K562 (cell line): Measurements from ENCODE around the gene PPCDC. TPM values are rescaled to one million over a fixed set of nuclear protein-coding genes. Genes with fewer than 3 reads are reported as not detected.
A peak's percentile ranks its signal among the peaks of the same experiment; 100 is the strongest.

Experiments
- BCL6 ChIP-seq: fragments of 250-450 bp; sonication (Bioruptor Pico); IDR thresholded peaks from 2 replicates; pipeline ENCODE4 v1.4.0; 2020
- CREB3L1 ChIP-seq: fragments of 450-650 bp; IDR thresholded peaks from 2 replicates; pipeline ENCODE4 v1.6.1; 2014; ENCODE audit warnings: low read depth, mild to moderate bottlenecking, moderate library complexity, borderline replicate concordance
- ESRRA ChIP-seq: fragments of 450-650 bp; IDR thresholded peaks from 2 replicates; pipeline ENCODE4 v1.6.1; 2014; ENCODE audit warnings: low read depth, mild to moderate bottlenecking, moderate library complexity, borderline replicate concordance
- ETS2 ChIP-seq: IDR thresholded peaks from 2 replicates; pipeline ENCODE4 v1.6.1; 2016; ENCODE audit warnings: borderline replicate concordance, missing genetic modification characterization, mild to moderate bottlenecking, moderate library complexity, missing compliant biosample characterization; ENCODE audit not compliant: poor library complexity, severe bottlenecking
- MNT ChIP-seq, 2 experiments: fragments of 450-650 bp; conservative IDR thresholded peaks; 2 replicates each; pipeline ENCODE4 v1.6.1; 2017; ENCODE audit warnings: mild to moderate bottlenecking in 2 of 2, moderate library complexity in 2 of 2
- NFRKB ChIP-seq: fragments of 450-650 bp; IDR thresholded peaks from 2 replicates; pipeline ENCODE4 v1.6.1; 2016; ENCODE audit warnings: low read depth
- NR2F6 ChIP-seq: fragments of 450-650 bp; formaldehyde crosslinking; IDR thresholded peaks from 2 replicates; pipeline ENCODE4 v1.4.0; 2020; ENCODE audit warnings: mild to moderate bottlenecking
- PHB ChIP-seq: fragments of 250-450 bp; sonication (Bioruptor Pico); IDR thresholded peaks from 2 replicates; pipeline ENCODE4 v1.5.0; 2021
- PURB ChIP-seq: sonication (generic); formaldehyde crosslinking; IDR thresholded peaks from 2 replicates; pipeline ENCODE4 v1.9.0; 2021; ENCODE audit warnings: low read depth, mild to moderate bottlenecking, missing genetic modification reagents
- SIN3B ChIP-seq: fragments of 450-650 bp; IDR thresholded peaks from 2 replicates; pipeline ENCODE4 v1.6.1; 2017; ENCODE audit warnings: low read depth, mild to moderate bottlenecking, moderate library complexity
- SLC30A9 ChIP-seq: fragments of 250-450 bp; sonication (Bioruptor Pico); IDR thresholded peaks from 2 replicates; pipeline ENCODE4 v1.8.0; 2022; ENCODE audit warnings: mild to moderate bottlenecking, moderate library complexity
- SMC3 ChIP-seq: conservative IDR thresholded peaks from 2 replicates; pipeline ENCODE4 v1.6.1; 2011; ENCODE audit warnings: low read depth, low read length, improper control_type of control experiment; ENCODE audit not compliant: insufficient read depth
- SNIP1 ChIP-seq: fragments of 450-650 bp; IDR thresholded peaks from 2 replicates; pipeline ENCODE4 v1.7.1; 2017; ENCODE audit warnings: low read depth, mild to moderate bottlenecking
- THRB ChIP-seq: fragments of 450-650 bp; formaldehyde crosslinking; conservative IDR thresholded peaks from 2 replicates; pipeline ENCODE4 v1.4.0; 2022; ENCODE audit warnings: mild to moderate bottlenecking, missing genetic modification characterization
- ZC3H8 ChIP-seq: fragments of 450-650 bp; IDR thresholded peaks from 2 replicates; pipeline ENCODE4 v1.6.1; 2017
- ZKSCAN3 ChIP-seq: fragments of 250-450 bp; sonication (Bioruptor Pico); IDR thresholded peaks from 2 replicates; pipeline ENCODE4 v1.4.0; 2020
- ZNF184 ChIP-seq: sonication (generic); formaldehyde crosslinking; IDR thresholded peaks from 2 replicates; pipeline ENCODE4 v1.5.0; 2020; ENCODE audit warnings: missing genetic modification reagents
- ZNF384 ChIP-seq: IDR thresholded peaks from 2 replicates; pipeline ENCODE4 v1.6.1; 2012; ENCODE audit warnings: low read depth, low read length, improper control_type of control experiment
- ZNF592 ChIP-seq: fragments of 450-650 bp; IDR thresholded peaks from 2 replicates; pipeline ENCODE4 v1.6.1; 2017; ENCODE audit warnings: antibody characterized with exemption, mild to moderate bottlenecking
- polyA plus RNA-seq, 8 experiments: library from polyadenylated mRNA; depleted of rRNA in 4 of 8; stranded (reverse) in 5 of 8; unstranded in 3 of 8; fragments of >200 nt; fragmentation: Nextera tagmentation in 2 of 8; fragmentation: Illumina TruSeq in 1 of 8; extraction: Ambion mirVana in 2 of 8; extraction: Trizol in 1 of 8; gene quantifications; 2 replicates each; pipeline versions ENCODE4 v1.2.1 to v1.2.3, GENCODE V29; 2011 to 2014; ENCODE audit warnings: inconsistent platforms in 1 of 8, missing spikeins in 1 of 8
- total RNA-seq, 7 experiments: library from RNA; depleted of rRNA in 6 of 7; stranded (reverse); fragments of >200 nt in 6 of 7; fragmentation: Illumina TruSeq in 2 of 7; extraction: Trizol in 2 of 7; gene quantifications; 2 replicates each; pipeline versions ENCODE4 v1.2.1 to v1.2.3, GENCODE V29; 2011 to 2021; ENCODE audit warnings: low replicate concordance in 1 of 7

Gene PPCDC
- total and polyA plus RNA-seq, 9 of the 15 experiments (the other 6 are each of a cell fraction or from before 2014, with no cell fraction given), result 10.9 to 53.6 (median 16.7) TPM

GRCh38 chr15:75043509-75044257 lies 20.3 kb downstream of the PPCDC start (continued):
- TF ChIP-seq ZC3H8 (no peak), ZNF592 (peak; percentile 95), ZNF384 (peak; percentile 42; the same call in 1 of the 2 replicates), MNT (conservative IDR thresholded peaks at IDR 0.05) (peak; percentile 91 to 95), ZKSCAN3 (CRISPR knock-in tag) (no peak), SMC3 (peak; percentile 55; the same call in 1 of the 2 replicates), PURB (CRISPR knock-in tag) (no peak), NFRKB (peak; percentile 45; the same call in 1 of the 2 replicates), CREB3L1 (peak; percentile 80; the same call in 1 of the 2 replicates), NR2F6 (0 out of 2 replicates have a peak, but pooled peaks have one; percentile 42), ZNF184 (CRISPR knock-in tag) (no peak), SIN3B (no peak), SLC30A9 (CRISPR knock-in tag) (no peak), ESRRA (peak; percentile 98), PHB (CRISPR knock-in tag) (no peak), BCL6 (CRISPR knock-in tag) (no peak), SNIP1 (no peak), THRB (CRISPR knock-in tag) (no peak), ETS2 (tag) (no peak)
